Transverse colon (tissue), 3 donors: Measurements from ENCODE around the gene FFAR2.
"Not testable (repeated sequence)": the region's sequence is repeated elsewhere in the genome, so short reads cannot be mapped to it uniquely, and the experiment has no call there.

Source experiments
- POLR2A ChIP-seq: fragments of 450-650 bp; IDR thresholded peaks from one replicate; pipeline ENCODE4 v1.6.1; 2016; ENCODE audit warnings: antibody characterized with exemption, mild to moderate bottlenecking, moderate library complexity
- POLR2AphosphoS5 ChIP-seq, 3 donors: sonication (generic); formaldehyde crosslinking; IDR thresholded peaks; one replicate each; pipeline ENCODE4 v1.6.1; 2016; ENCODE audit warnings: antibody characterized with exemption in 3 of 3

DNA sequence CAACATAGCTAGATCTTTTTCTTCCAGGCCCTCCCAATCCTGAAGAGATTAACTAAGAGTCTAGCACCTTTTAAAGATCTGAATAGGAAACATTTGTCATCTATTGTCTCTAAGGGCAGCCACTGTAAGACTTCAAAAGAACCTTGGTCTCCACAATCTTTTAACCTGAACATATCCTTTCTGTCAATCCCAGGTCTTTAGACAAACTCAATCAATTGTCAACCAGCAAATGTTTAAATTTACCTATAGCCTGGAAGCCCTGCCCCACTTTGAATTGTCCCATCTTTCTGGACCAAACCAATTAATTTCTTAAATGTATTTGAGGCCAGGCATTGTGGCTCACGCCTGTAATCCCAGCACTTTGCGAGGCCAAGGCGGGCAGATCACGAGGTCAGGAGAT lies 23.0 kb downstream of the FFAR2 start:
- not testable (repeated sequence) for TF ChIP-seq POLR2A; POLR2AphosphoS5 (IDR thresholded peaks at IDR 0.05)
